Mesenchymal stem cell (in vitro differentiated cells and primary cell): ENCODE data around the gene VWA1.
"Not testable (repeated sequence)": the region's sequence is repeated elsewhere in the genome, so short reads cannot be mapped to it uniquely, and the experiment has no call there.

ENCODE experiments used
- DNase-seq: peaks from one replicate; pipeline ENCODE4 v3.0.0-alpha.2; 2013
- H2AFZ ChIP-seq: one replicate; pipeline ENCODE4 v1.6.1; 2013; ENCODE audit warnings: low read depth, mild to moderate bottlenecking, control low read depth, inconsistent platforms, low read length, moderate library complexity
- H2AK5ac ChIP-seq: 2 replicates; pipeline ENCODE4 v1.6.1; 2013; ENCODE audit warnings: low read length, moderate library complexity, mild to moderate bottlenecking, inconsistent platforms; ENCODE audit not compliant: severe bottlenecking
- H2BK120ac ChIP-seq: one replicate; pipeline ENCODE4 v1.6.1; 2013; ENCODE audit warnings: low read depth, mild to moderate bottlenecking, inconsistent platforms, low read length, moderate library complexity
- H2BK12ac ChIP-seq, 2 experiments: one replicate each; pipeline ENCODE4 v1.6.1; 2013; ENCODE audit warnings: inconsistent platforms in 2 of 2, low read length in 2 of 2, mild to moderate bottlenecking in 2 of 2, moderate library complexity in 2 of 2, control low read depth in 1 of 2
- H2BK15ac ChIP-seq: one replicate; pipeline ENCODE4 v1.6.1; 2013; ENCODE audit warnings: mild to moderate bottlenecking, low read depth, inconsistent platforms; ENCODE audit not compliant: poor library complexity, severe bottlenecking
- H2BK5ac ChIP-seq: 2 replicates; pipeline ENCODE4 v1.6.1; 2013; ENCODE audit warnings: low read depth, mild to moderate bottlenecking, low read length, control low read depth, inconsistent platforms; ENCODE audit not compliant: poor library complexity, severe bottlenecking
- H3K14ac ChIP-seq, 2 experiments: one replicate each; pipeline ENCODE4 v1.6.1; 2013; ENCODE audit warnings: inconsistent platforms in 2 of 2, low read length in 2 of 2, control low read depth in 1 of 2, mild to moderate bottlenecking in 1 of 2, moderate library complexity in 1 of 2
- H3K18ac ChIP-seq, 2 experiments: one replicate each; pipeline ENCODE4 v1.6.1; 2013; ENCODE audit warnings: inconsistent platforms in 2 of 2, low read length in 2 of 2, control low read depth in 1 of 2, low read depth in 1 of 2, mild to moderate bottlenecking in 1 of 2
- H3K23ac ChIP-seq, 2 experiments: one replicate each; pipeline ENCODE4 v1.6.1; 2013; ENCODE audit warnings: inconsistent platforms in 2 of 2, low read length in 2 of 2, mild to moderate bottlenecking in 2 of 2, moderate library complexity in 2 of 2, control low read depth in 1 of 2
- H3K27ac ChIP-seq: 2 replicates; pipeline ENCODE4 v1.5.1; 2013; ENCODE audit warnings: mild to moderate bottlenecking, moderate library complexity, low read length, control low read depth, inconsistent platforms; ENCODE audit not compliant: poor library complexity, severe bottlenecking
- H3K27me3 ChIP-seq, 2 experiments: 2 replicates each; pipeline versions ENCODE4 v1.6.1 to v1.7.0; 2013; ENCODE audit warnings: low read length in 2 of 2, mild to moderate bottlenecking in 2 of 2, moderate library complexity in 2 of 2, control low read depth in 1 of 2, inconsistent platforms in 1 of 2; ENCODE audit not compliant: control insufficient read depth in 1 of 2, insufficient read depth in 1 of 2
- H3K36me3 ChIP-seq, 2 experiments: 2 replicates each; pipeline versions ENCODE4 v1.6.1 to v1.7.0; 2013; ENCODE audit warnings: low read length in 2 of 2, control low read depth in 1 of 2, inconsistent platforms in 1 of 2, low read depth in 1 of 2, mild to moderate bottlenecking in 1 of 2; ENCODE audit not compliant: insufficient read depth in 2 of 2, control insufficient read depth in 1 of 2
- H3K4ac ChIP-seq, 2 experiments: one replicate each; pipeline ENCODE4 v1.6.1; 2013; ENCODE audit warnings: inconsistent platforms in 2 of 2, low read length in 2 of 2, mild to moderate bottlenecking in 2 of 2, moderate library complexity in 2 of 2, control low read depth in 1 of 2, low read depth in 1 of 2
- H3K4me1 ChIP-seq: 2 replicates; pipeline ENCODE4 v1.6.1; 2013; ENCODE audit warnings: low read depth, low read length, control low read depth; ENCODE audit not compliant: control insufficient read depth, insufficient read depth
- H3K4me2 ChIP-seq: 2 replicates; pipeline ENCODE4 v1.6.1; 2013; ENCODE audit warnings: low read length, mild to moderate bottlenecking, inconsistent platforms; ENCODE audit not compliant: poor library complexity, severe bottlenecking
- H3K4me3 ChIP-seq, 2 experiments: 2 replicates each; pipeline versions ENCODE4 v1.5.1 to v1.7.0; 2013; ENCODE audit warnings: low read length in 2 of 2, mild to moderate bottlenecking in 2 of 2, control low read depth in 1 of 2, low read depth in 1 of 2; ENCODE audit not compliant: insufficient read depth in 1 of 2
- H3K79me1 ChIP-seq: replicated peaks from 2 replicates; pipeline ENCODE4 v1.6.1; 2013; ENCODE audit warnings: mild to moderate bottlenecking, control low read depth, low read length, inconsistent platforms; ENCODE audit not compliant: poor library complexity, severe bottlenecking
- H3K9ac ChIP-seq: 2 replicates; pipeline ENCODE4 v1.7.0; 2013; ENCODE audit warnings: mild to moderate bottlenecking, low read length, moderate library complexity
- H3K9me3 ChIP-seq: 2 replicates; pipeline ENCODE4 v1.7.0; 2013; ENCODE audit warnings: mild to moderate bottlenecking, low read length; ENCODE audit not compliant: control insufficient read depth
- H4K8ac ChIP-seq: one replicate; pipeline ENCODE4 v1.6.1; 2013; ENCODE audit warnings: inconsistent platforms, mild to moderate bottlenecking, low read length, moderate library complexity
- H4K91ac ChIP-seq: one replicate; pipeline ENCODE4 v1.6.1; 2013; ENCODE audit warnings: mild to moderate bottlenecking, low read length, inconsistent platforms
- WGBS: methylation state at CpG from one replicate; pipeline ENCODE4 v1.1.7; 2013; ENCODE audit warnings: mixed read lengths; 5-methylcytosine and 5-hydroxymethylcytosine counted together

The VWA1 gene

DNA sequence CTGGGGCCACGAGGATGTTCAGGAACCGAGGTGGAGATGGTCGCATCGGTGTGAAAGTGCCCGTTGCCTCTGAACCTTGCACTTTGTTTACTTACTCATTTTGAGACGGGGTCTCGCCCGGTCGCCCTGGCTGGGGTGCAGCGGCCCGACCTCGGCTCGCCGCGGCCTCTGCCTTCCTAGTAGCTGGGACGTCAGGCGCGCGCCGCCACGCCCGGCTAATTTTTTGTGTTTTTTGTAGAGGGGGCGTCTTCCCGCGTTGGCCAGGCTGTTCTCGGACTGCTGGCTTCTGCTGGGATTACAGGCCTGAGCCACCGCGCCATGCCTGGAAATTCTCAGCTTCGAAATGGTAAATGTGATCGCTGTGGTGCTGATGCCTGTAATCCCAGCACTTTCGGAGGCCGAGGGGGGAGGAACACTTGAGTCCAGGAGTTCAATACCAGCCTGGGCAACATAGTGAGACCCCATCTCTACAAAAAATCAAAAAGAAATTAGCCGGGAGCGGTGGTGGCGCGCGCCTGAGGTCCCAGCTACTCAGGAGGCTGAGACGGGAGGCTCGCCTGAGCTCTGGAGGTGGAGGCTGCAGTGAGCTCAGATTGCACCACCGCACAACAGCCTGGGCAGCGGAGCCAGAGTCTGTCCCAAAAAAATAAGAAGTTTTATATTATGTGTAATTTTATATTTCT, 27.7 kb upstream of the VWA1 start:
- peak overlapping the region in 1 of 2 experiments; percentile 89 for H3K14ac ChIP-seq
- H3K27ac ChIP-seq = peak overlapping the region; percentile 15
- no peak overlapping the region for H2AFZ ChIP-seq
- peak overlapping the region; percentile 91 to 95 for H3K4me3 ChIP-seq
- peak overlapping the region; percentile 36 for H4K91ac ChIP-seq
- peak overlapping the region; percentile 65 for H2BK15ac ChIP-seq
- H2BK120ac ChIP-seq = peak overlapping the region; percentile 87
- peak overlapping the region; percentile 23 for H3K4me2 ChIP-seq
- H3K18ac ChIP-seq = peak overlapping the region; percentile 88 to 89
- no peaks in the 10 kb centered on the region for H3K9me3 ChIP-seq
- H2BK5ac ChIP-seq = peak overlapping the region; percentile 21
- peaks cover 15% of the 10 kb centered on the region for H3K4me1 ChIP-seq
- no peak overlapping the region for H3K23ac ChIP-seq
- H3K9ac ChIP-seq = peak overlapping the region; percentile 94
- no peaks in the 10 kb centered on the region for H3K27me3 ChIP-seq
- H2AK5ac ChIP-seq = no peak overlapping the region
- peaks cover 13% of the 10 kb centered on the region for H3K79me1 ChIP-seq
- peaks cover 28 to 32% of the 10 kb centered on the region in 2 experiments for H3K36me3 ChIP-seq
- no peak overlapping the region for H2BK12ac ChIP-seq
- WGBS = 9% methylated on average over 30 of the region's 41 CpGs
- peak overlapping the region; percentile 63 to 96 for H3K4ac ChIP-seq
- DNase-seq = peak; percentile 78
- H4K8ac ChIP-seq = peak overlapping the region; percentile 93

DNA sequence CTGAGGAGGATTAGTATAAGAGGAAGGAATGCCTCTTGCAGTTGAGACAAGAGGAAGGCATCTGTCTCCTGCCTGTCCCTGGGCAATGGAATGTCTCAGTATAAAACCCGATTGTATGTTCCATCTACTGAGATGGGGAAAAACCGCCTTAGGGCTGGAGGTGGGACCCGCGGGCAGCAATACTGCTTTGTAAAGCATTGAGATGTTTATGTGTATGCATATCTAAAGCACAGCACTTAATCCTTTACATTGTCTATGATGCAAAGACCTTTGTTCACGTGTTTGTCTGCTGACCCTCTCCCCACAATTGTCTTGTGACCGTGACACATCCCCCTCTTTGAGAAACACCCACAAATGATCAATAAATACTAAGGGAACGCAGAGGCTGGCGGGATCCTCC, 25.3 kb upstream of the VWA1 start:
- peaks cover 13% of the 10 kb centered on the region for H3K79me1 ChIP-seq
- peaks cover 12 to 13% of the 10 kb centered on the region in 2 experiments for H3K36me3 ChIP-seq
- H2BK5ac ChIP-seq, H3K18ac ChIP-seq, H3K4ac ChIP-seq, H3K23ac ChIP-seq, H4K91ac ChIP-seq, H3K14ac ChIP-seq, H3K27me3 ChIP-seq, H3K4me3 ChIP-seq, H2AK5ac ChIP-seq, H3K4me2 ChIP-seq, H3K9ac ChIP-seq, H2BK15ac ChIP-seq, H3K9me3 ChIP-seq, H2BK12ac ChIP-seq, H2BK120ac ChIP-seq, DNase-seq, H2AFZ ChIP-seq, H4K8ac ChIP-seq, H3K27ac ChIP-seq: not testable (repeated sequence)
- 76% methylated on average over 4 of the region's 8 CpGs for WGBS
- peaks cover 14% of the 10 kb centered on the region for H3K4me1 ChIP-seq

DNA sequence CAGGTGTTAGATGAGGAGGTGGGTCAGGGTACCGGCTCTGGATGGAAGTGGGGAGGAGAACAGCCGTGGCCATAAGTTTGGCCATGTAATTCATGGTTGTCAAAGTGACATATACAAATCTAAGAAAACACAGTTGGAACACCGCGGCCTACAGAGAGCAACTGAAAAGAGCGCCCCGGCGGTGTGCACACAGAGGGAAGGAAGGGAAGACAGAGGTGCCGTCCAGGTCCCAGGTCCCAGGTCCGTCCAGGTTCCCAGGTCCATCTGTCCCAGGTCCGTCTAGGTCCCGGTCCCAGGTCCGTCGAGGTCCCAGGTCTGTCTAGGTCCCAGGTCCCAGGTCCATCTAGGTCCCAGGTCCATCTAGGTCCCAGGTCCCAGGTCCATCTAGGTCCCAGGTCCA, 23.9 kb upstream of the VWA1 start:
- Histone ChIP-seq H2BK15ac (no peak overlapping the region), H3K4ac (no peak overlapping the region)

DNA sequence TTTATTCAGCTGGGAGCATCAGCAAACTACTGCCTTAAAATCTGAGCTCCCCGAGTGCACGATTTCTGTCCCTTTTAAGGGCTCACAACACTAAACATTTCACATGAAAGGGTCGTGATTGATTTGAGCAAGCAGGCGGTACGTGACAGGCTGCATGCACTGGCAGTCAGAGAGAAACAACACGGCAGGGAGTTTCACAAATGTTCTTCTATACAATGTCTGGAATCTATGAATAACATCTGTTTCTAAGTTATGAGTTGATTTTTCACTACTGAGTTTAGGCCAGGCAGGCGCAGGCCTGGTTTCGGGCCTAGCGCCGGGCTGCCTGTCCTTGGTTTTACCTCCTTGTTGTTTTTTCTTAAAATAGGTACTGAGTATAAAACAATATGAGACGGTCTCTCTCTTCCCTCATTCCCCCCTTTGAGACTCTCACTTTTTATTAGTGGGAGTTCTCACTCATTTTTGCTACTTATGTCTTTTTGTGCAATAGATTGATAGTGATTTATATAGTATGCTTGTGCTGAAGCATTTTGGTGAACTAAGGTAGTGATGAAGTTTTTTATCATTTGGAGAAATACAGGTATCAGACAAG, 23.1 kb upstream of the VWA1 start:
- not testable (repeated sequence) for H3K27ac ChIP-seq, H3K4me2 ChIP-seq, H3K23ac ChIP-seq, H2BK120ac ChIP-seq, H3K79me1 ChIP-seq, H3K4me1 ChIP-seq, H2BK15ac ChIP-seq, H3K18ac ChIP-seq, H3K9ac ChIP-seq, H4K8ac ChIP-seq, H2BK12ac ChIP-seq, H3K4me3 ChIP-seq, H3K27me3 ChIP-seq, H2AK5ac ChIP-seq, DNase-seq, H3K14ac ChIP-seq, H3K9me3 ChIP-seq, H2BK5ac ChIP-seq, H4K91ac ChIP-seq, H3K36me3 ChIP-seq, H2AFZ ChIP-seq, H3K4ac ChIP-seq
- 100% methylated on average over 8 of the region's 11 CpGs for WGBS

More for the DNA sequence above, 23.9 kb upstream of the VWA1 start:
- Histone ChIP-seq H2AFZ (no peak overlapping the region), H3K4me2 (no peak overlapping the region), H2AK5ac (no peak overlapping the region), H3K18ac (no peak overlapping the region), H2BK12ac (no peak overlapping the region), H4K8ac (no peak overlapping the region), H3K9ac (no peak overlapping the region), H3K9me3 (no peaks in the 10 kb centered on the region), H2BK120ac (no peak overlapping the region), H2BK5ac (no peak overlapping the region), H3K4me1 (peaks cover 4% of the 10 kb centered on the region), H3K79me1 (peaks cover 8% of the 10 kb centered on the region), H3K23ac (no peak overlapping the region), H3K4me3 (no peak overlapping the region), H3K27me3 (no peaks in the 10 kb centered on the region), H4K91ac (no peak overlapping the region), H3K14ac (no peak overlapping the region), H3K27ac (no peak overlapping the region), H3K36me3 (peaks cover 4 to 6% of the 10 kb centered on the region in 2 experiments)
- WGBS = 97% methylated on average over 13 of the region's 13 CpGs
- no peak for DNase-seq
